Omental fat pad (tissue), 4 donors: Measurements from ENCODE around the gene MARK1. TPM values are rescaled to one million over a fixed set of nuclear protein-coding genes. Genes with fewer than 3 reads are reported as not detected.

Experiments
- ATAC-seq: fragments of 150-250 bp; one replicate; pipeline ENCODE4 v1.9.1; 2016; ENCODE audit warnings: mild to moderate bottlenecking, moderate library complexity; ENCODE audit not compliant: low FRiP score
- DNase-seq: peaks from one replicate; pipeline ENCODE4 v3.0.0-alpha.2; 2019; ENCODE audit warnings: low spot score
- CTCF ChIP-seq, 3 donors: fragments of 450-650 bp; IDR thresholded peaks; one replicate each; pipeline ENCODE4 v1.5.1; 2016 to 2017; ENCODE audit warnings: antibody characterized with exemption in 3 of 3, mild to moderate bottlenecking in 3 of 3, moderate library complexity in 2 of 3
- total RNA-seq, 4 donors: library from RNA; depleted of rRNA; stranded (reverse); fragments of >200 nt; gene quantifications; one replicate each; pipeline ENCODE4 v1.1.0, GENCODE V29; 2016

Gene MARK1
- total RNA-seq, 4 donors from 2014 or later = 7.7 to 24.4 (median 9.0) TPM

- no peak for DNase-seq
- TF ChIP-seq CTCF (IDR thresholded peaks at IDR 0.05) = no peak
- no peak for ATAC-seq
Observed at GRCh38 chr1:220652995-220653394, 125.1 kb downstream of the MARK1 start.

- ATAC-seq = no peak
- TF ChIP-seq CTCF (IDR thresholded peaks at IDR 0.05) = no peak
- DNase-seq = no peak
Observed at GRCh38 chr1:220655509-220655908, 127.6 kb downstream of the MARK1 start.

GRCh38 chr1:220655961-220656740 lies 128.2 kb downstream of the MARK1 start:
- TF ChIP-seq CTCF (IDR thresholded peaks at IDR 0.05) = no peak
- no peak for ATAC-seq
- DNase-seq = no peak

GRCh38 chr1:220666349-220666748 lies 138.4 kb downstream of the MARK1 start:
- no peak for TF ChIP-seq CTCF (IDR thresholded peaks at IDR 0.05)
- DNase-seq (no peak), ATAC-seq (no peak)

GRCh38 chr1:220669005-220669404 lies 141.1 kb downstream of the MARK1 start:
- DNase-seq = no peak
- no peak for TF ChIP-seq CTCF (IDR thresholded peaks at IDR 0.05)
- no peak for ATAC-seq

- TF ChIP-seq CTCF (IDR thresholded peaks at IDR 0.05) = no peak
- DNase-seq (no peak), ATAC-seq (no peak)
Observed at GRCh38 chr1:220670365-220670764, 142.4 kb downstream of the MARK1 start.

GRCh38 chr1:220673921-220674320 lies 146.0 kb downstream of the MARK1 start:
- TF ChIP-seq CTCF (IDR thresholded peaks at IDR 0.05) = no peak
- DNase-seq = no peak
- no peak for ATAC-seq
